PC-3 (cell line): Measurements from ENCODE around the gene MSL3B.

Source experiments
- ATAC-seq: fragments of 200-7000 bp; cut with Tn5 transposase; 2 replicates; pipeline ENCODE4 v1.9.1; 2020; ENCODE audit warnings: mild to moderate bottlenecking, moderate library complexity
- BruUV-seq: library from RNA; stranded (reverse); fragments of 400-500 nt; replicated peaks from 2 replicates; lab custom pipeline; 2021; lab: Mats Ljungman, UMichigan
- CTCF ChIA-PET: fragments of 300-600 bp; sonication (Branson Sonifier 250); formaldehyde crosslinking; loops from one replicate; lab custom pipeline; 2022; ENCODE audit warnings: antibody characterized with exemption; lab: Charles Lee
- POLR2A ChIA-PET: fragments of 300-600 bp; sonication (Branson Sonifier 250); formaldehyde crosslinking; loops from one replicate; lab custom pipeline; 2022; ENCODE audit warnings: antibody characterized with exemption; ENCODE audit not compliant: unreplicated experiment; lab: Charles Lee
- DNase-seq: peaks from one replicate; pipeline ENCODE4 v3.0.0-alpha.2; 2015
- H2AFZ ChIP-seq: fragments of 300-600 bp; sonication (generic); 2 replicates; pipeline ENCODE4 v1.6.0; 2016; ENCODE audit warnings: antibody characterized with exemption, low read length
- H3F3A ChIP-seq: fragments of 300-600 bp; sonication (generic); one replicate; pipeline ENCODE4 v1.6.0; 2017; ENCODE audit warnings: antibody characterized with exemption, low read length, control low read depth, mild to moderate bottlenecking; ENCODE audit not compliant: unreplicated experiment
- H3K27ac ChIP-seq: fragments of 300-600 bp; sonication (generic); 2 replicates; pipeline ENCODE4 v1.5.1; 2016; ENCODE audit warnings: mild to moderate bottlenecking, low read length
- H3K27me3 ChIP-seq: fragments of 300-600 bp; sonication (generic); 2 replicates; pipeline ENCODE4 v1.6.1; 2016; ENCODE audit warnings: low read length, mixed read lengths
- H3K36me3 ChIP-seq: fragments of 300-600 bp; sonication (generic); 2 replicates; pipeline ENCODE4 v1.6.1; 2016; ENCODE audit warnings: low read depth, mixed run types, low read length, mixed read lengths
- H3K4me1 ChIP-seq: fragments of 300-600 bp; sonication (generic); 2 replicates; pipeline ENCODE4 v1.5.1; 2016; ENCODE audit warnings: low read length; ENCODE audit not compliant: insufficient read depth
- H3K4me2 ChIP-seq: fragments of 300-600 bp; sonication (generic); 2 replicates; pipeline ENCODE4 v1.6.0; 2016; ENCODE audit warnings: low read length
- H3K4me3 ChIP-seq: fragments of 300-600 bp; sonication (generic); 2 replicates; pipeline ENCODE4 v1.5.1; 2016; ENCODE audit warnings: mild to moderate bottlenecking, low read length, mixed read lengths
- H3K79me2 ChIP-seq: fragments of 300-600 bp; sonication (generic); 2 replicates; pipeline ENCODE4 v1.6.1; 2017; ENCODE audit warnings: low read length, mixed read lengths
- H3K9ac ChIP-seq: fragments of 300-600 bp; sonication (generic); 2 replicates; pipeline ENCODE4 v1.6.0; 2016; ENCODE audit warnings: mild to moderate bottlenecking, low read length
- H3K9me2 ChIP-seq: fragments of 300-600 bp; sonication (generic); replicated peaks from 2 replicates; pipeline ENCODE4 v1.6.1; 2016; ENCODE audit warnings: mixed run types, low read length, mixed read lengths
- H3K9me3 ChIP-seq: fragments of 300-600 bp; sonication (generic); 2 replicates; pipeline ENCODE4 v1.6.1; 2016; ENCODE audit warnings: low read length, mixed read lengths
- H4K20me1 ChIP-seq: fragments of 300-600 bp; sonication (generic); 2 replicates; pipeline ENCODE4 v1.6.1; 2016; ENCODE audit warnings: low read length, mixed read lengths
- EZH2 ChIP-seq: fragments of 300-600 bp; sonication (generic); IDR thresholded peaks from one replicate; pipeline ENCODE4 v1.6.1; 2017; ENCODE audit warnings: antibody characterized with exemption, mild to moderate bottlenecking, low read length; ENCODE audit not compliant: unreplicated experiment
- EZH2phosphoT487 ChIP-seq: fragments of 300-600 bp; sonication (generic); IDR thresholded peaks from 2 replicates; pipeline ENCODE4 v1.6.1; 2018; ENCODE audit warnings: mild to moderate bottlenecking, antibody characterized with exemption, low read length, borderline replicate concordance
- intact Hi-C: fragments of 100-400 bp; cut with micrococcal nuclease; formaldehyde crosslinking; loops from 2 replicates; pipeline ENCODE4 v1.9.0; 2023
- TF ChIP-seq, protein P1 (sequence below): fragments of 300-600 bp; sonication (generic); conservative IDR thresholded peaks from 2 replicates; pipeline ENCODE4 v1.5.1; 2017; ENCODE audit warnings: antibody characterized with exemption, low read depth, mild to moderate bottlenecking, low read length

MSL3B gene

DNA sequence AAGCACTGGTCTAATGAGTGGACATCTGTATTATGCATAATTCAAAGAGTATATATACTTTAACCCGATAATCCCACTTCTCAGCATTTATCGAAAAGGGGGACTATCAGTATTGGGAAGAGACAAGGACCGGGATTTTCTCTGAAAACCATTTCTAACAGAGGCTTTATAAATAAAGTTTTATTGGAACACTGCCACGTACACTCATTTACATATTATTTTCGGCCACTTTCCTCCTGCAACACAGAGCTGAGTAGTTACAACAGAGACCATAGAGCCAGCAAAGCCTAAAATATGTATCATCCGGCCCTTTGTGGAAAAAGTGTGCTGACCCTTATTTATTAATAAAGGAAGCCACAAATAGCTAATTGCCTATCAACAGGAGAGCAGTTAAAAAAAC is 17.0 kb downstream of the MSL3B start:
- H3K27ac ChIP-seq: no peak overlapping the region

DNA sequence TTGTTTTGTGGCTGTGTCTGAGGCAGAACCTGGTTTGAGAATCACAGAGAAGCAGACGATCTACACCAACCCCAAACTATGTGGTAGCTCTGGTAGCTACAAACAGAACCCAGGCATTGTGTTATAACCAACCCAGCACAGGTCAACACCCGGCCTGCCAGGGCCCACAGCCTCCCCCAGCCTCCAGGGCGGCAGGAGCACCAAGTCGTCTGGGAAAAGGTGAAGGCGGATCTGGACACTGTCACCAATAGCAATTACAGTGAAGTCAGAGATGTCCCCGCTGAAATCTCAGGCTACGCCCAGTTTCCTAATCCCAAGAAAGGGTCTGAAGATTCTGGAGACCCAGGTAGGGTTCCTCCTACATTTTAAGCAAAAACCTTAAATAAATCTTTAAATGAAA is 17.4 kb downstream of the MSL3B start:
- Histone ChIP-seq H3F3A (no peaks in the 10 kb centered on the region), H3K9me3 (no peaks in the 10 kb centered on the region), H3K79me2 (peaks cover 84% of the 10 kb centered on the region), H3K9me2 (no peaks in the 10 kb centered on the region), H3K9ac (no peak overlapping the region), H3K36me3 (peaks cover 72% of the 10 kb centered on the region), H3K4me2 (peak overlapping the region; percentile 23; the same call in 1 of the 2 replicates), H3K27ac (no peak overlapping the region), H3K4me1 (peaks cover 26% of the 10 kb centered on the region), H2AFZ (no peak overlapping the region), H3K27me3 (no peaks in the 10 kb centered on the region), H3K4me3 (no peak overlapping the region), H4K20me1 (peaks cover 44% of the 10 kb centered on the region)
- intact Hi-C loops: loop anchor here (5.0 kb wide), 2 partner anchors 143 to 368 kb away; no protein-coding TSS in a partner anchor
- ChIA-PET CTCF (no interaction called here), POLR2A (no interaction called here)
- no peak for ATAC-seq
- no peak for DNase-seq
- TF ChIP-seq EZH2phosphoT487 (no peak), EZH2 (no peak)
- TF ChIP-seq, protein P1, sequence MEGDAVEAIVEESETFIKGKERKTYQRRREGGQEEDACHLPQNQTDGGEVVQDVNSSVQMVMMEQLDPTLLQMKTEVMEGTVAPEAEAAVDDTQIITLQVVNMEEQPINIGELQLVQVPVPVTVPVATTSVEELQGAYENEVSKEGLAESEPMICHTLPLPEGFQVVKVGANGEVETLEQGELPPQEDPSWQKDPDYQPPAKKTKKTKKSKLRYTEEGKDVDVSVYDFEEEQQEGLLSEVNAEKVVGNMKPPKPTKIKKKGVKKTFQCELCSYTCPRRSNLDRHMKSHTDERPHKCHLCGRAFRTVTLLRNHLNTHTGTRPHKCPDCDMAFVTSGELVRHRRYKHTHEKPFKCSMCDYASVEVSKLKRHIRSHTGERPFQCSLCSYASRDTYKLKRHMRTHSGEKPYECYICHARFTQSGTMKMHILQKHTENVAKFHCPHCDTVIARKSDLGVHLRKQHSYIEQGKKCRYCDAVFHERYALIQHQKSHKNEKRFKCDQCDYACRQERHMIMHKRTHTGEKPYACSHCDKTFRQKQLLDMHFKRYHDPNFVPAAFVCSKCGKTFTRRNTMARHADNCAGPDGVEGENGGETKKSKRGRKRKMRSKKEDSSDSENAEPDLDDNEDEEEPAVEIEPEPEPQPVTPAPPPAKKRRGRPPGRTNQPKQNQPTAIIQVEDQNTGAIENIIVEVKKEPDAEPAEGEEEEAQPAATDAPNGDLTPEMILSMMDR: no peak
- no TSS peak for BruUV-seq

More for the DNA sequence above, 17.0 kb downstream of the MSL3B start:
- Histone ChIP-seq H2AFZ (no peak overlapping the region), H4K20me1 (peaks cover 44% of the 10 kb centered on the region), H3K9me2 (no peaks in the 10 kb centered on the region), H3K9me3 (no peaks in the 10 kb centered on the region), H3K79me2 (peaks cover 82% of the 10 kb centered on the region), H3K4me2 (peak overlapping the region; percentile 23; the same call in 1 of the 2 replicates), H3K9ac (no peak overlapping the region), H3F3A (no peaks in the 10 kb centered on the region), H3K4me1 (peaks cover 26% of the 10 kb centered on the region), H3K36me3 (peaks cover 69% of the 10 kb centered on the region), H3K4me3 (no peak overlapping the region), H3K27me3 (no peaks in the 10 kb centered on the region)
- CTCF ChIA-PET: no interaction called here
- ATAC-seq (no peak), DNase-seq (no peak)
- BruUV-seq: no TSS peak
- intact Hi-C loops: loop anchor here (5.0 kb wide), 2 partner anchors 144 to 369 kb away; no protein-coding TSS in a partner anchor
- POLR2A ChIA-PET: no interaction called here
- TF ChIP-seq, protein P1: no peak
- TF ChIP-seq EZH2: no peak
- no peak for TF ChIP-seq EZH2phosphoT487

DNA sequence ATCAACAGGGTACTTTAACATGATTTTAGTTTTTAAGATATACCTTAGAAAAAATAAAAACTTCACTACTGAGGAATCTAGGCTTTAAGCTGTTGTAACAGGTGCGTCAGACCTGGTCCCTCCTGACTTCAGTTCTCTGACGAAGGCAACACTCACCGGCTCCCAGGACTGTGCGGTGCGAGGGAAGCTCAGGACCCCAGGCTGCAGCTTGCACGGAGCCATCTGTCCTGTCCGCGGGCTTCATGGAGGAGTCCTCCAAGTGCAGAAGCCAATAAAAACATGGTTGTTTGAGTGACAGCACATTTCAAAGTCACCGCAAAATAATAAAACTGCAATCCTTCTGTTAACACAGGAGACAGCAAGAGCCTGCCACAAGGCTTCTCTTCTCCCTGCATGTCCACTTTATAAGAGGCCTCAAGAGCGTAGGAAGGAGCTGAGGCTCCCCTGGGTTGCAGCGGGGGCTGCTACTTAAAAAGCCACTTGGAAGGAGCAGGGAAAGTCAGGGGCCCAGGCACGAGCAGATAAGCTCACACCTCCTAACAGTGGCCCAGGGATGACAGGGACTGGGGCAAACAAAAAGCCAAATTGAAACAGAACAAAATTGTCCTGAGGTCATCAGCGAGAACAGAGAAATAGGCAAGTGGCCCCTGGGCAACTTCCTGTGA is 18.4 kb downstream of the MSL3B start:
- POLR2A ChIA-PET: no interaction called here
- intact Hi-C loops: loop anchor here (5.0 kb wide), 2 partner anchors 142 to 367 kb away; no protein-coding TSS in a partner anchor
- no peak overlapping the region for H3K27ac ChIP-seq
- ATAC-seq (no peak), DNase-seq (no peak)
- H3K27me3 ChIP-seq: no peaks in the 10 kb centered on the region
- CTCF ChIA-PET: no interaction called here
- H3K4me3 ChIP-seq: no peak overlapping the region
- TF ChIP-seq EZH2phosphoT487 (no peak), EZH2 (no peak)
- TF ChIP-seq, protein P1: no peak
- H2AFZ ChIP-seq: no peak overlapping the region
- BruUV-seq: no TSS peak
- peaks cover 44% of the 10 kb centered on the region for H4K20me1 ChIP-seq
- H3K9me3 ChIP-seq: no peaks in the 10 kb centered on the region
- H3K9ac ChIP-seq: no peak overlapping the region
- peaks cover 17% of the 10 kb centered on the region for H3K4me1 ChIP-seq
- H3K36me3 ChIP-seq: peaks cover 80% of the 10 kb centered on the region
- no peaks in the 10 kb centered on the region for H3K9me2 ChIP-seq
- no peaks in the 10 kb centered on the region for H3F3A ChIP-seq
- H3K4me2 ChIP-seq: no peak overlapping the region
- peaks cover 92% of the 10 kb centered on the region for H3K79me2 ChIP-seq
